Activated CD8-positive, alpha-beta memory T cell treated with anti-CD3 and anti-CD28 coated beads, Interleukin-2, amount 50 U/mL, for 24 hours (primary cell): ENCODE measurements around the gene TMEM151B.

Experiments used
- DNase-seq: peaks from one replicate; pipeline ENCODE4 v3.0.0-alpha.2; 2020; ENCODE audit errors: extremely low read depth

The TMEM151B gene

GRCh38 chr6:44264154-44265006 lies 5.9 kb upstream of the TMEM151B start:
- no peak for DNase-seq

- peak; percentile 86 for DNase-seq
Observed at GRCh38 chr6:44265007-44265721, 5.1 kb upstream of the TMEM151B start, which contains the start of gene NFKBIE. Gene NFKBIE (minus strand): TSS chr6:44265551. CDS start chr6:44265346, 205 bp downstream.

GRCh38 chr6:44265722-44266233 lies 4.5 kb upstream of the TMEM151B start:
- DNase-seq, result no peak

DNA sequence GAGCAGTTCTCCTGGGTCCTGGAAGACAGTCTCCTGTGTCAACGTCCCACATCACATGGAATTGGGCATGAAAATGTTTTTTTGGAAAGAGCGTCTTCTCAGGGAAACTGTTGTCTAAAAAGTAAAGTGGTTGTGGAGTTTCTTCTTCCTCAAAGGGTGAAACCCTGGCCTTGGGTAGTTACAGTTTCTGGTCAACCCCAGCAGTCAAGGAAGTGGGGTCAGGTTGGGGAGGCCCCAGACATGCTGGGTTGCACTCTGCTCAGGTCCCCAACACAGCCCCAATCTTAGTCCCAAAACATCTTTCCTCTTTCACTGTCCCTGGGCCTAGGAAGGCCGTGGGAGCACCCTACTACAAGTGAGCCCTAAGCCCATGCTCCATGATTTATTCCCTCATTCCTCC lies 3.9 kb upstream of the TMEM151B start:
- DNase-seq, result no peak

DNA sequence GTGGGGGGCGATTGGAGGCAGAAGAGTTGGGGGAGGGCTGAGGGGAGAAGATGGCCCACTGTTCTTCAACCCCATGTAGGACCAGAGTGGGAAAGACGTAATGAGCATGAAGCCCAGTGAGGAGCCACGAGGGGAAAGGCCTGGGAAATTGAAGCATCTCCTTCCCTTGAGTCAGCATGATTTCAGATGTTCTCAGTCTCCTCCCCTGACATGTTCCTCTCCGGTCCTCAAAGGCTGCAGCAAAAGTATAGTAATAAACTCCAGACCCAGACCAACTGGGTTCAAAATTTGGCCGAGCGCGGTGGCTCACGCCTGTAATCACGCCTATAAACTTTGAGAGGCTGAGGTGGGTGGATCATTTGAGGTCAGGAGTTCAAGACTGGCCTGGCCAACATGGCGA lies 3.0 kb upstream of the TMEM151B start:
- DNase-seq, result no peak

DNA sequence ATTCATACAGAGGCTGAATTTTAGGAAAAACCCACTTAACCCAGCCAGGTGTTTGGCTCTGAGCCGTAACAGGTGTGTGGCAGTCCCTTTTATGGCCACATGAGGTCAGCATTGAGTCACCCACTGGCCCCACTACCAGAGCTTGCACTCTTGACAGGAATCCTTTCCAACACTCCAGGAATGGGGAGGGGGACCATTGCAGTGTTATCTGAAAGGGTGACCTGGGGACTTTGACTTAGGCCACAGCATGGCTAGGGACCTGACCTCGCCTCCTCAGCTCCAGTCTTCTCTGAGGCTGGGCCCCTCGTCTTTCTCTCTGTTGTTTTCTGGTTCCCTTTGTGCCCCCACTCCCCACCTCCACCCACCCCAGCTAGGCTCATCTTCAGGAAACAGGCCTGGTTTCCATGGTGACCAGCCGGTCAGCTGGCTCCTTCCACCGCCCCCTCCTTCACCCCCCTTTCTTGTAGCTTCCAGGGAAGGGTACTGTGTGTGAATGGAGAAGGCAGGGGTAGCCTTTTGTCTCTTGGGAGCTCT lies 2.1 kb upstream of the TMEM151B start:
- DNase-seq, result no peak

- no peak for DNase-seq
Observed at GRCh38 chr6:44269178-44269920, 901 bp upstream of the TMEM151B start.

DNA sequence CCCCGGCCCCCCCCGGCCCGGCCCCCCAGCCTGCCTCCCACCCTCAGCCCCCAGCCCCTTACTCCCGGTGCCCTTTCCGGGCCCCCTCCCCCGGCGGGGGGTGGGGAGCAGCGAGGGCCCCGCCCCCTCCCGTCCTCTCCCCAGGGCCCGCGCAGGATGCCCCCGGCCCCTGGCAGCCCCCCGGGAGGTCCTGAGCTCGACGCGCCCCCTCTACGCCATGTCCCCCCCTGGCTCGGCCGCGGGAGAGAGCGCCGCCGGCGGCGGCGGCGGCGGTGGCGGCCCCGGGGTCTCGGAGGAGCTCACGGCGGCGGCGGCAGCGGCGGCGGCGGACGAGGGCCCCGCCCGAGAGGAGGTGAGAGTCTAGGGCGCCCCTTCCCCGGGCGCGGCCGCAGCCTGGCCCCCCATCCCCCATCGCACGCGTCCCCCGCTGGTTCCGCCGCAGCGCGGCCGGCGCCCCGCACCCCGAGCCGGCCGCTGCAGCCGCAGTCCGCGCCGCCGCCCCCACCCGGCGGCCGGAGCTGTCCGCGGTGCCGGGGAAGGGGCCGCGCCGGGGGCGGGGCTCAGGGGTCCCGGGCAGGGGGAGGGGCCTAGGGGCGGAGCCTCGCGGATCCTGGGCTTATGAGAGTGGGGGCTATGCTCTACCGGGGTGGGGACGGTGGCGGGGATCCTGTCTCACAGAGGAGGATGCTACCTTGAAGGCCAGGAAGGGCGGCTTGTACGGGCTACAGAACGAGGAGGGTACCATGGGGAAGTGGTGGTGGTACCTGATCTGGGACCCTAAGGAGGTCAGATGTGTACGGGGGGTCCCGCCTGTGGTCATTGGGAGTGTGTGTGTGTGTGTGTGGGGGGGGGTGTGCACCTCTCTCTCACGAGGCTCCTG lies 516 bp downstream of the TMEM151B start:
- DNase-seq, result no peak

DNA sequence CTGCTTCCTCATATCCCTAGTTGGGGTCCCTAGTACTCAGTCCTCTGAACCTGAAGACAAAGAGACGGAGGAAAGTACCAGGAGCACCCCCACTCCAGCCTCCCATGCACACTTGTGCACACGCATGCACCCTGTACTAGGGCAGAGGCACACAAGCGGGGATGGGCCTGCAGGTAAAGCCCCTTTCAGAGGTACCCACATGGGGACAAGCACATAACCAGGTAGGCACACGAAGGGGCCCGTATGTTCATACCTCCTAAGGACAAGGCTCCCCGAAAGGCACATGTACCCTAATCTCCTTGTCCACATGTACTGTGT lies 1.1 kb downstream of the TMEM151B start:
- DNase-seq, result no peak

DNA sequence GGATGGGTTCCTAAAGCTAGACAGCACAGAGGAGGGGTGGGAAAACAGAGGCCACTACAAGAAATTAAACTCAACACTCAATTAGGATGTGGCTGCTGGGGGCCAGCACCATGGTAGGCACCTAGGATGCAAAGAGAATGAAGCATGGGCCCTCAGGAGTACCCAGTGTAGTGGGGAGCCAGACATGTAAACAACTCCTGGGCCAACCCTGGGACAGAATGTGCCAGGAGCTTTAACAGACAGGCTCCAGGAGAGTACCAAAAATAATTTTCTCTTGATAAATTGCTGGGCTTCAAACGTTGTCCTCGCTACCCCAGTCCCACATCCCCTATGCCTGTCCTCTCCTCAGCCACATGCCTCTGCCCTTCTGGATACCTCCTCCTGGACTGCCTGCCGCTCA lies 1.7 kb downstream of the TMEM151B start:
- DNase-seq, result no peak

GRCh38 chr6:44272529-44272928 lies 2.3 kb downstream of the TMEM151B start:
- DNase-seq, result no peak

GRCh38 chr6:44272999-44273566 lies 2.8 kb downstream of the TMEM151B start:
- DNase-seq, result no peak

DNA sequence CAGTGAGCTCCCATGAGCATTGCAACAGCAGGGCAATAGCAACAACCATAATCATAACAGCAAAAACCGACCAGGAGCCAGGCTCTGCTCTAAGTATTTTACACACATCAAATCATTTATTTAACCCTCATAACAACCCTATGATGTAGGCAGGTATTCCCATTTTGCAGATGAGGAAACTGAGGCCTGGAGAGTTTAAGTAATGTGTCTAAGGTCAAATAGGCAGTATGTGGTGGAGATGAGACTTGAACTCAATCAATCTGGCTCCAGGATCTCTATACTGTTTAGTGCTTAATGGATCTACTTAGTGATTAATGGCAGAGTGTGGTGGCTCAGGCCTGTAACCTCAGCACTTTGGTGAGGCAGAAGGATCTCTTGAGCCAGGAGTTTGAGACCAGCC lies 3.4 kb downstream of the TMEM151B start:
- DNase-seq, result no peak

GRCh38 chr6:44275271-44275748 lies 5.1 kb downstream of the TMEM151B start:
- no peak for DNase-seq

DNA sequence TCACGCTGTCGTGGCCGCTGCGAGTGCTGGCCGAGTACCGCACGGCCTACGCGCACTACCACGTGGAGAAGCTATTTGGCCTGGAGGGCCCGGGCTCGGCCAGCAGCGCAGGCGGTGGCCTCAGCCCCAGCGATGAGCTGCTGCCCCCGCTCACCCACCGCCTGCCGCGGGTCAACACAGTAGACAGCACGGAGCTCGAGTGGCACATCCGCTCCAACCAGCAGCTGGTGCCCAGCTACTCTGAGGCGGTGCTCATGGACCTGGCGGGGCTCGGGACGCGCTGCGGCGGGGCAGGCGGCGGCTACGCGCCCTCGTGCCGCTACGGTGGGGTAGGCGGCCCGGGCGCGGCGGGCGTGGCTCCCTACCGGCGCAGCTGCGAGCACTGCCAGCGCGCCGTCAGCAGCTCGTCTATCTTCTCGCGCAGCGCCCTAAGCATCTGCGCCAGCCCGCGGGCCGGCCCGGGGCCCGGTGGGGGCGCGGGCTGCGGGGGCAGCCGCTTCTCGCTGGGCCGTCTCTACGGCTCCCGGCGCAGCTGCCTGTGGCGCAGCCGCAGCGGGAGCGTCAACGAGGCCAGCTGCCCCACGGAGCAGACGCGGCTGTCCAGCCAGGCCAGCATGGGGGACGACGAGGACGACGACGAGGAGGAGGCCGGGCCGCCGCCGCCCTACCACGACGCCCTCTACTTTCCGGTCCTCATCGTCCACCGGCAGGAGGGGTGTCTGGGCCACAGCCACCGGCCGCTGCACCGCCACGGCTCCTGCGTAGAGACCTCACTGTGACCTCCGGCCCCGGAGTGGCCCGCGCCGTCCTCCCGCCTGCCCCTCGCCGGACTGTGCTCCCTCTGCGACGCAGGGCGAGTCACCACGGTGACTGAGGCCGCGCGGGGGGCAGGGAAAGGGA lies 5.7 kb downstream of the TMEM151B start:
- DNase-seq, result no peak

DNA sequence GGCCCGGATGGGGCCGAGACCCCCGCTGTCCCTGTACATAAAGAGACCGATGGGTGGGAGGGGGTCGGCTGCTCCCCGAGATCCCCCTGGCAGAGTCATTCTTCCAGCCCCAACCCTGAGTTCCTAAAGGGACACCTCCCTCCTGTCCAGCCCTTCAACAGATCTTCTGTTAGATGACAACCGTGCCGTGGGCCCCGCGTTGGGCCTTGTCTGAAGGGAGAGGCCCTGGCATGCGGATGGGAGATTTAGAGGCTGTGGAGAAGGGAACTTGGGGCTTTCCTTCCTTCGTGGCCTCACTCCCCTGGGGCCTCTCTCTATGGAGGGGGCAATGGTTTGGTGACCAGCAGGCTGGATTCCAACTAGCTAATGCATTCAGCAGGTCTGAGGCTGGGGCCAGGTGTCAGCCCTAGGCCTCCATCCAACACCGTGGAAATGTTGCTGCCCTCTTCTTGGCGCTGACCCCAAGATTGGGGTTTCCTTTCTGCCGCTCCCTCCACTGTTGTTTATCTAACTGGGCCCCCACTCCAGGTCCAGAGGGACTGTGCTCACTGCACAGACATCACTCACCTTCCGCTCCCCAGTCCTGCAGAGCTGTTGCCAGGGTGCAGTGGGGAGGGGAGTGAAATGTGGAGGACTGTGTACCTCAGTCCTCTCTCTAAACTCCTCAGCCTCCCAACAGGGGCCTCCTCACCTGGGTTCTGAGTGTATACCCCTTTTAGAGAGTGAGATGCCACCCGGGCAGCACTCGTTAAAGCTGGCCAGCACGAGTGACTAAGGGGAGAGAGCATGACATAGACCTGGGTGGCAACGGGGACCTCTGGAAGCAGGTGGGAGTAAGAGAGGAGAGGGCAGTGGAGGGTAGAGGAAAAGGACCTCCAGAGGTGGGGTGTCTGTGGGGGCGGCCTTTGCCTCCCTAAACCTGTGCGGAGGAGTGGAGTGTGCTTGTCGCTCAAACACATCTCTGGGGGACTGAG lies 6.7 kb downstream of the TMEM151B start:
- DNase-seq, result no peak

DNA sequence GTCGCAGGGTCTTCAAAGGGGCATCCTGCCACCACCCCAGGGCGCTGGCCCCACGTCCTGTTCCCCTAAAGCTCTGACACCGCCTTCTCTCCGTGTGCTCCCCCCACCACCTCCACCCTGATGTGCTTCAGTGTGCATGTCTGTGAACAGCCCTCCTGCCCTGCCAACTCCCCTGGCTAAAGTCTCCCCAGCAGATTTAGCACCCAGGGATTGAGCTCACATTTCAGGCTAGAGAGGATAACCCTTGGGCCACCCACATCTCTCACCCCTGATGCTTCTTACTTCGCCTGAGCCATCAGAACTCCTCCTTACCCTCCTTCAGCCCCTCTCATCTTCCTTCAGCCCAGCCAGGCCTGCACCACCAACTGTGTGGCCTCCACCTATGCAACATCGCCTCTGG lies 7.5 kb downstream of the TMEM151B start:
- no peak for DNase-seq

DNA sequence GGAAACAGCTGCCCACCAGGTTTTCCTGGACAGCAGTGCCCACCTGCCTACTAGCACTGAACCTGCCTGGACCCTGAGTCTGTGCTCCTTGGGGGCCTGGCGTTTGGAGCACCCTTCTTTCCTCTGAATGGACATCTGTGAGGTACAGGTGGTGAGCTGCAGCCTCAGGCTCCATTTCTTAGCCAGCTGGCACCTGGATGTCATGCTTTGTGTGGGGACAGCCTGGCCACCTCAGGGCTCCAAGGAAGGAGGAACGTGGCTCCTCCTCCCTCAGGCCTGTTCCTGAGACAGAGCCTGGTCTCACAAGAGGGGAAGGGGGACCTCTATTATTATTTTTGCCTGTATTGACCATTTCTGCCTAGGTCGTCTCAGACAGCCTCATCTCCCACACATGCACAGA lies 8.1 kb downstream of the TMEM151B start:
- DNase-seq, result no peak
